ENCODE measurements around the gene COX17. TPM values are rescaled to one million over a fixed set of nuclear protein-coding genes. Genes with fewer than 3 reads are reported as not detected.

The COX17 gene
- total RNA-seq, 1 donor from 2014 or later, result 64.9 TPM

DNA sequence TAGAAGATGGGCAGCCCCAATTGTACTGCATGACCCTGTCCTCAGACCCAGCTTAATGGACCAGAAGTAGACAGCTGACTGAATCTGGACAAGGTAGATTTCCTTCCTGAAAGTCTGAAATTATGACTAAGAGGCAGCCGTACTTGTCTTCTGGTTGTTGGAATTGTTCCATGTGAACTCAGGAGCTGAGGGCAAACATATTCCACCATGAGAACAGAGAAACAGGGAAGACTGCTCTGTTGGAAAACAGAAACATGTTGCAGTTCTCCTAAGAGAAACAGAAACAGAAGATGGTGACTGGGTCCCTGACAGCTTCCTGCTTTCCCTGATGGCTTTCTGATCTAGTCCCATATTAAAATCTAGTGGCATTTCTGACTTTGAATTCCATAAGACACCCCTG, 41.0 kb downstream of the COX17 start:
- DNase-seq (ENCODE audit: low spot score), result no peak
- Mint-ChIP-seq H3K36me3 (ENCODE audit: low read depth) (peaks cover 17% of the 10 kb centered on the region), H3K4me1 (ENCODE audit: low read depth) (peaks cover 33% of the 10 kb centered on the region), H3K9me3 (peaks cover 12% of the 10 kb centered on the region), H3K27me3 (ENCODE audit: low read depth) (peaks cover 1% of the 10 kb centered on the region), H3K4me3 (ENCODE audit: low read depth) (no peak overlapping the region), H3K27ac (no peak overlapping the region)
- intact Hi-C loops (cut with micrococcal nuclease), result loop anchor here (10.0 kb wide), 1 partner anchor 51 kb away; no protein-coding TSS in a partner anchor

DNA sequence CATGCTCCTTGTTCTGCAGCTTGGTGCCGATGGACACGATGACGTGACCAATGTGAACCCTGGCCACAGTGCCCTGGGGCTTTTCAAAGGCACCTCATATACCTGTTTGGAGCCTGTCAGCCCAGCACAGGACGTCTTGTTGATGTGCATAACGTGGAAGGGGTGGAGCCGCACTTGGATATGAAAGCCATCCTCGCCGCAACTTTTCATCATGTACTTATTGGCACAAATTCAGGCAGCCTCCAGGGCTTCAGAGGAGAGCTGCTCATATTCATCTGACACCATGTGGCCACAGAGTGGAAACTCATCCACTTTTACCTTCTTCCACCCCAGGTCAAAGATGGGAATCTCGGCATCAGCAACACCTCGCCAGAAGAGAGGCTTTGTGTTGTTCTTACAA, 41.5 kb downstream of the COX17 start:
- H3K9me3 Mint-ChIP-seq, result peaks cover 6% of the 10 kb centered on the region
- intact Hi-C loops (cut with micrococcal nuclease), result loop anchor here (10.0 kb wide), 1 partner anchor 51 kb away; no protein-coding TSS in a partner anchor

DNA sequence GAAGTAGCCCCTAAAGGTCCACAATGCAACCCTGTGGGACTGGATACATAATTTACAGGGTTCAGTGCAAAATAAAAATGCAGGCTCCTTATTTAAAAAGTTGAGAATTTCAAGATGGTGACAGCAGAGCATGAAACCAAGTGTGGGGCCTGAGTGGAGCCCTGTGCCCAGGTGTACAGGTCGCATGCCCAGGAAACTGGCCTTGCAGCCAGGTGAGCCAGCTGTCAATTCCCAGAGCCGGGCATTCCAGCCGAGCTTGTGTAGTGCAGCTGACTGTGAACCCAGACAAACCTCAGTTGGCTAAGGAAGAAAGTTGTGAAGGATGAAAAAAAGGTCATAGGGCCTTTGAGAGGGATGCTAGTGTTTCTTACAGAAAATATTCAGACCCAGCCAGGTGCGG, 44.4 kb downstream of the COX17 start:
- Mint-ChIP-seq H3K4me1 (ENCODE audit: low read depth) (peaks cover 24% of the 10 kb centered on the region), H3K27me3 (ENCODE audit: low read depth) (peaks cover 1% of the 10 kb centered on the region), H3K36me3 (ENCODE audit: low read depth) (peaks cover 3% of the 10 kb centered on the region), H3K27ac (no peak overlapping the region), H3K9me3 (no peaks in the 10 kb centered on the region), H3K4me3 (ENCODE audit: low read depth) (no peak overlapping the region)
- intact Hi-C loops (cut with micrococcal nuclease), result loop anchor here (10.0 kb wide), 1 partner anchor 48 kb away; no protein-coding TSS in a partner anchor
- DNase-seq (ENCODE audit: low spot score), result no peak

More for the DNA sequence above, 41.5 kb downstream of the COX17 start:
- peaks cover 12% of the 10 kb centered on the region for H3K36me3 Mint-ChIP-seq (ENCODE audit: low read depth)
- H3K27me3 Mint-ChIP-seq (ENCODE audit: low read depth), result peaks cover 1% of the 10 kb centered on the region
- H3K4me1 Mint-ChIP-seq (ENCODE audit: low read depth), result peaks cover 36% of the 10 kb centered on the region
- H3K27ac Mint-ChIP-seq, result no peak overlapping the region
- no peak for DNase-seq (ENCODE audit: low spot score)
- no peak overlapping the region for H3K4me3 Mint-ChIP-seq (ENCODE audit: low read depth)

DNA sequence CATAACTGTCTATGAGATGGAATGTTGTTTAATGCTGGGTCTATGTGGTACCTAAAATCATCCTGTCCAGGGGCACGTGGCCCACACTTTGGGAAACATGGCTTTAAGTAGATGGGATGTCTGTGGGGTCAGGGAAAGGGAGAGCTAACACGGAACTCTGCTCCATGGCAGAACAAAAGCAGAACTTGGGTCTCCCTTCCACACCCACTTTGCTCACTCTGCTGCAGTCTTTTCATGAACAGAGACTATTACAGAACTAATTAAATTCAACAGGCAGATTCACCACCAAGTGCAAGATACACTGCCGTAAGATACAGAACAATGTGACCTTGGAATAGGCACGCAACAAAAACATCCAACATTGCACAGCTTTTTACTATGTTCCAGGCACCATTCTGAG, 45.0 kb downstream of the COX17 start:
- no peak overlapping the region for H3K27ac Mint-ChIP-seq
- no peak for DNase-seq (ENCODE audit: low spot score)
- no peaks in the 10 kb centered on the region for H3K36me3 Mint-ChIP-seq (ENCODE audit: low read depth)
- H3K27me3 Mint-ChIP-seq (ENCODE audit: low read depth), result peaks cover 1% of the 10 kb centered on the region
- H3K4me1 Mint-ChIP-seq (ENCODE audit: low read depth), result peaks cover 26% of the 10 kb centered on the region
- no peak overlapping the region for H3K4me3 Mint-ChIP-seq (ENCODE audit: low read depth)
- H3K9me3 Mint-ChIP-seq, result no peaks in the 10 kb centered on the region
- intact Hi-C loops (cut with micrococcal nuclease), result loop anchor here (10.0 kb wide), 1 partner anchor 47 kb away; no protein-coding TSS in a partner anchor

DNA sequence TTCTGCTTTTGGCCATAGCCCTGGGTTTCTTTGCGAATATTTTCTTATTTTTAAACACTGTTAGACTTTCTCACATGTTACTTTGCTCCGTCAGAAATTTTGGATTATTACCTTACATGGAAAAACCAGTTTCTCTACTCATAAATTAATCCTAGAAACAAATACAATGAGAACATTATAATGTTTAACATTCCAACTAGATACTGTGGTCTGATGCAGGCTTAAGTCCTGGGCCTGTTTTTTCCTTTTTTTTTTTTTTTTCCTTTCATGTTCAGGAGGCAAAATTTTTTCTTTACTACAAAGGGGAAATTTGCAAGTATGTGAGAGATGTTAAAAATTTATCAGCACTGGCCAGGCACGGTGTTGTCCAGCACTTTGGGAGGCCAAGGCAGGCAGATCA, 45.7 kb downstream of the COX17 start:
- Mint-ChIP-seq H3K27ac (no peak overlapping the region), H3K4me3 (ENCODE audit: low read depth) (no peak overlapping the region), H3K9me3 (no peaks in the 10 kb centered on the region), H3K4me1 (ENCODE audit: low read depth) (peaks cover 26% of the 10 kb centered on the region), H3K27me3 (ENCODE audit: low read depth) (peaks cover 1% of the 10 kb centered on the region), H3K36me3 (ENCODE audit: low read depth) (no peaks in the 10 kb centered on the region)
- no peak for DNase-seq (ENCODE audit: low spot score)
- intact Hi-C loops (cut with micrococcal nuclease), result loop anchor here (10.0 kb wide), 1 partner anchor 47 kb away; no protein-coding TSS in a partner anchor

DNA sequence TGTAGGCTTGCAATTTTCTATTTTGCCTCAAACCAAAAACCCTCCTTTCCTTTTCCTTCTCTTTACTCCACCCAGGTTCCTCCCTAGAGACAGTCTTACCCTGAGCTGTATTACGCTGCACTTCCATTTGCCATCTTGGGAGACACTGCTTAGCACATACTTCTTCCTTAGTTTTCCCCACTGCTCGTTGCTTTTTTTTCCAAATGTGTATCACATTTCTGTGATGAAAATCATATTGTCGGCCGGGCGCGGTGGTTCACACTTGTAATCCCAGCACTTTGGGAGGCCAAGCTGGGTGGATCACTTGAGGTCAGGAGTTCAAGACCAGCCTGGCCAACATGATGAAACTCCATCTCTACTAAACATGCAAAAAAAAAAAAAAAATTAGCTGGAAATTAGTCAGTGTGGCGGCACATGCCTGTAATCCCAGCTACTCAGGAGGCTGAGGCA, 46.3 kb downstream of the COX17 start:
- H3K36me3 Mint-ChIP-seq (ENCODE audit: low read depth), result no peaks in the 10 kb centered on the region

DNA sequence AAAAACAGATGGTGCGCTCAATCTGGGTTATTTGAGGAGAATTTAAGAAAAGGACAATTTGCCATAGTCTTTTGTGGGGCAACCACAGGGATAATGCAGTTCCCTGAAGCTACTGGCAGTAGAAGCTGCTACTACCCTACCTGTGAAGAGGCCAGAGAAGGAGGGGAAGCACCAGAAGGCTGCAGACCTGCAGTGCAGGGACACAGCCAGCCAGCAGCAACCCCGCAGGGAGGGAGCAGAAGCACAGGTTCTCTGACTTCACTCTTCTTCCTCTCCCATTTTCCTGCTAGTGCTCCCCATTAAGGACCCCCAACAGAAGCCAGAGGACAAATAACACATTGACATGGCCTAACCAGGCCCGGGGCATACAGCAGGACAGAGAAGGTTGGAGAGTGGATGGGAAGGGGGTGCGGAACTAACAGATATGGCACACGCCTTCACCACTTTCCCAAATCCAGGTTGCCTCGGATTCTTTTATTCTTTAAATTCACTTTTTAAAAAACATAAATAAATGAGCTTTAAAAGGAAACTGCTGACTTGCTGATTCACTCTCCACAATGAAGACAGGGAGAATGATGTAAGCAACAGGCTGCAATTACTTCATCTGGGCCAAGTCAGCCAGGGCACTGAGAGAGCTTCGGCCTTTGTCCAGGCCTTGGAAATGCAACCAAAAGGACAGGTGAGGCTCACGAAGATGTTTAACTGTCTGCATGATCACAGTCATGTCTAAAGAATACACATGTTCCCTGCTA, 46.9 kb downstream of the COX17 start:
- intact Hi-C loops (cut with micrococcal nuclease), result loop anchor here (10.0 kb wide), 1 partner anchor 46 kb away; no protein-coding TSS in a partner anchor
- no peak overlapping the region for H3K4me3 Mint-ChIP-seq (ENCODE audit: low read depth)
- no peaks in the 10 kb centered on the region for H3K36me3 Mint-ChIP-seq (ENCODE audit: low read depth)
- H3K9me3 Mint-ChIP-seq, result no peaks in the 10 kb centered on the region
- H3K27me3 Mint-ChIP-seq (ENCODE audit: low read depth), result peaks cover 1% of the 10 kb centered on the region
- no peak overlapping the region for H3K27ac Mint-ChIP-seq
- peaks cover 29% of the 10 kb centered on the region for H3K4me1 Mint-ChIP-seq (ENCODE audit: low read depth)
- no peak for DNase-seq (ENCODE audit: low spot score)

More for the DNA sequence above, 46.3 kb downstream of the COX17 start:
- Mint-ChIP-seq H3K4me3 (ENCODE audit: low read depth) (no peak overlapping the region), H3K9me3 (no peaks in the 10 kb centered on the region), H3K27ac (no peak overlapping the region), H3K4me1 (ENCODE audit: low read depth) (peaks cover 29% of the 10 kb centered on the region), H3K27me3 (ENCODE audit: low read depth) (peaks cover 1% of the 10 kb centered on the region)
- intact Hi-C loops (cut with micrococcal nuclease), result loop anchor here (10.0 kb wide), 1 partner anchor 46 kb away; no protein-coding TSS in a partner anchor
- no peak for DNase-seq (ENCODE audit: low spot score)

DNA sequence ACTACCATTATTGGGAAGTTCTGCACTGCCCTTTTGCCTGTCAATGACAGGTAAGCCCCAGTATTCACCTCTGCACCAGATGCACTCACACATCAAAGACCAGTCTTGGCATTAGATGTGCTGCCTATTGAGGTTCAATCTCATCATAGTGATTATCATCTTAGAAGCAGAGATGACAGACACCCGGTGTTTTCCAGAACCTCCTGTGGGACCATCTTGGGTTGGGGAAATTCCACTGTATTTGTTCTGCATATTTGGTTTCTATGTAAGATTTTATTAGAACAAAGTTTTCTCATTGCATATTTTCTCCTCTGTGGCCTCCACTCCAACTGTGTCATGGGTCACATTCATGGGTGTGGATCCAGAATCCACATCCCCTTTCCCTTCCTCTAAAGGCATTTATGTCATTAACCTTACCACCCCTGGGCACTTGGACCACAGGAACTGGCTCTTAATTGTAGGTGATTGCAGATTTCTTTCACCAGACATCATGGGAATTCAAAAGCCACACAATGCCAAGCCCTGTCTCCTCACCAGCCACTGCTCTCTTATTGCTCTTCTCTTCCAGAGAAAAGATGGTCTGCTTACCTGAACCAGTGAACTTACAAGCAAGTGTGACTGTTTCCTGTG, 48.3 kb downstream of the COX17 start:
- H3K36me3 Mint-ChIP-seq (ENCODE audit: low read depth), result no peaks in the 10 kb centered on the region
- H3K4me3 Mint-ChIP-seq (ENCODE audit: low read depth), result no peak overlapping the region
- H3K27me3 Mint-ChIP-seq (ENCODE audit: low read depth), result peaks cover 1% of the 10 kb centered on the region
- intact Hi-C loops (cut with micrococcal nuclease), result loop anchor here (1.0 kb wide), 1 partner anchor 10 kb away; no protein-coding TSS in a partner anchor
- H3K4me1 Mint-ChIP-seq (ENCODE audit: low read depth), result peaks cover 29% of the 10 kb centered on the region
- no peak overlapping the region for H3K27ac Mint-ChIP-seq
- no peaks in the 10 kb centered on the region for H3K9me3 Mint-ChIP-seq
- DNase-seq (ENCODE audit: low spot score), result no peak

DNA sequence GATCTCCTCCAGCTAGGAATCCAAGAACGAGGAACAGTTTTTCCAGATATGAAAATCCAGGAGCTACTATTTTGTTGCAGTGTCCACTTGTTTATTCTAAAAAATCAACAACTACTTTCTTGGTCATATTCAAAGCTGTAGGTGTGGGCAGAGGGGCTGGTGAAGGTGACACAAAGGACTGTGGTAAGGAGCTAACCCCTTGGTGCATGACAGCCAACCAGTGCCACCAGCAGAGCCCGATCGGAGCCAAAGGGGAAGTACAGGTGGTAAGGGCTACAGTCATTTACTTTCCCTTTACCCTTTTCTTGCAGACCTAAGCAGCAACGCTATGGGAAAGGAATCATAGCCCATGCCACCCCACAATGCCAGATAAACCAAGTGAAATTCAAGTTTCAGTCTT, 48.8 kb downstream of the COX17 start:
- DNase-seq (ENCODE audit: low spot score), result no peak
- Mint-ChIP-seq H3K4me3 (ENCODE audit: low read depth) (no peak overlapping the region), H3K27ac (peak overlapping the region; percentile 51), H3K9me3 (no peaks in the 10 kb centered on the region), H3K27me3 (ENCODE audit: low read depth) (no peaks in the 10 kb centered on the region), H3K36me3 (ENCODE audit: low read depth) (no peaks in the 10 kb centered on the region), H3K4me1 (ENCODE audit: low read depth) (peaks cover 29% of the 10 kb centered on the region)
- intact Hi-C loops (cut with micrococcal nuclease), result loop anchor here (1.0 kb wide), 1 partner anchor 11 kb away; no protein-coding TSS in a partner anchor

DNA sequence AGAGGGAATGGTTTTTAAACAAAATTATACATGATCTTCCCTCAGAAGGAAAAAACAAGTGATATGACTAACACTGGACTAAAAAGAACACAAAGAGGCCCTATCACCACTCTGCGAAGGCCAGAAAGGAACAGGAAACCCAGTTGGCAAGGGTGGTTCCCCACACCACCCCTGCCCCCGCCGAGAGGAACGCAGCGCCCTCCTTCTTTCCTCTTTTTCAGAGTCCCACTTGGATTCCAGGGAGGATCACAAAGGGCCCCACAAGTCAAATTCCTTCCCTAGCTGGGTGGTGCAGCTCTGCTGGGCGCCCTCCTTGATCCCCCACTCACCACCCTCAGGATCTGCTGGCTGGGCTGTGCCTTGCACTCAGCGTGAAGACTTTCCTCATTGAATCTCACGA, 49.7 kb downstream of the COX17 start:
- Mint-ChIP-seq H3K9me3 (no peaks in the 10 kb centered on the region), H3K36me3 (ENCODE audit: low read depth) (no peaks in the 10 kb centered on the region), H3K27me3 (ENCODE audit: low read depth) (no peaks in the 10 kb centered on the region), H3K4me3 (ENCODE audit: low read depth) (no peak overlapping the region), H3K4me1 (ENCODE audit: low read depth) (peaks cover 29% of the 10 kb centered on the region), H3K27ac (peak overlapping the region; percentile 51)
- intact Hi-C loops (cut with micrococcal nuclease), result no loop called here
- DNase-seq (ENCODE audit: low spot score), result no peak

DNA sequence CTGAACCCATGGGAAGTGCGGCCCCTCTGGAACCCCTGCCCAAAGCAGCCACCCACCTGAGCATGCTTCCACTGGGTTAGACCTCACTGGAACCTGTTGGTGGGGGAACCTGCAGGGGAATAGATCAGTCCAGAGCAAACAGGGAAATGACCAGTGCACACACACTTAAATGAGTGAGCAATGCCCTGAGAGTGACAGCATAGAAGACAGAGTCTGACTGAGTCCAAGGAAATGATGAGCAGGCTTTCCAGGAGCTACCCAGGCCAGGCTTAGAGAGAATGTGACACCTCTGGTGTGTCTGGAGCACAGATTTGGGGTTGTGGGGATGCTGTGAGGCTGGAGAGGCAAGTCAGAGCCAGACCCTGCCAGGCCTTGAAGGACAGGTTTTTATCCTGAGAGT, 51.0 kb downstream of the COX17 start:
- Mint-ChIP-seq H3K4me3 (ENCODE audit: low read depth) (no peak overlapping the region), H3K9me3 (no peaks in the 10 kb centered on the region), H3K36me3 (ENCODE audit: low read depth) (no peaks in the 10 kb centered on the region), H3K27ac (peak overlapping the region; percentile 16), H3K27me3 (ENCODE audit: low read depth) (no peaks in the 10 kb centered on the region), H3K4me1 (ENCODE audit: low read depth) (peaks cover 29% of the 10 kb centered on the region)
- intact Hi-C loops (cut with micrococcal nuclease), result no loop called here
- DNase-seq (ENCODE audit: low spot score), result no peak

DNA sequence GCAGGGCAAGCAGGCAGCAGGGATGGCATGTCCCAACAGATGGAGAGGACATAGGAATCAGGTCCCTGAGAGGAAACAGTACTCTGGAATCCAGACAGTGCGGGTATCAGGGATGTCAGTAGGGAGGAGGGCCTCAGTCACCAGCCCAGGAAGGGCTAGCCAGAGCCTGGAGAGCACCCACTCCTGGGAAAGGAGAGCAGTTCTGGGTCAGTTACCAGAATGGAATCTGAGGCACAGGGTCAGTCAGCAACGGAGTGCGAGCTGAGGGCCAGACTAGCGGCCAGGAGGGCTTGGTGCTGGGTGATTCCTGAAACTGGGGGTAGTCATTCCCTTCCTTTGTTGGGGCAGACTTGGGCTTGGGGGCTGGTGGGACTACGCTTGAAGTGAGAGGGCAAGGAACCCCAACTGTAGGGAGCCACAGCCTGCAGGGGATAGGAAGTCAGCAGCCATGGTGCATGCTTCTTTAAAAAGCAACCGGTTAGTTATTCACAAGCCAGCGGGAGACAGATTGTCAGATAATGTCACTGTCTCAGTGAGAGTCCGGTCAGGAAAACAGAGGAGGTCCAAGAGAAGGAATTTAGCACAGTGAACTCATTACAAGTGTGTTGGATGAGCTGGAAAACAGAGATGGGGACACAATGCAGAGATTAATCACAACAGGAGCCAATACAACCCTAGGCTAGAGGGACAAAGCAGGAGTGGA, 51.6 kb downstream of the COX17 start:
- H3K4me1 Mint-ChIP-seq (ENCODE audit: low read depth), result peaks cover 25% of the 10 kb centered on the region
- no peaks in the 10 kb centered on the region for H3K9me3 Mint-ChIP-seq
- no peaks in the 10 kb centered on the region for H3K27me3 Mint-ChIP-seq (ENCODE audit: low read depth)
- intact Hi-C loops (cut with micrococcal nuclease), result no loop called here
- no peak overlapping the region for H3K27ac Mint-ChIP-seq
- no peaks in the 10 kb centered on the region for H3K36me3 Mint-ChIP-seq (ENCODE audit: low read depth)
- no peak overlapping the region for H3K4me3 Mint-ChIP-seq (ENCODE audit: low read depth)
- no peak for DNase-seq (ENCODE audit: low spot score)

Measured in activated T-helper 2 cell treated with anti-CD3 and anti-CD28 coated beads, Interferon-gamma antibody, Interleukin-2, Interleukin-4, amounts not matched to agents 10 μg/mL and 5 μg/mL and 100 μg/mL, durations not matched to agents 14 hours and 24 hours and 36 hours (primary cell).